ENCODE data around the gene LUC7L3. TPM values are rescaled to one million over a fixed set of nuclear protein-coding genes. Genes with fewer than 3 reads are reported as not detected.

Gene LUC7L3
- total and polyA plus RNA-seq, 2 of the 13 experiments (the other 11 are each of a cell fraction or from before 2014, with no cell fraction given) = 108 to 120 TPM

DNA sequence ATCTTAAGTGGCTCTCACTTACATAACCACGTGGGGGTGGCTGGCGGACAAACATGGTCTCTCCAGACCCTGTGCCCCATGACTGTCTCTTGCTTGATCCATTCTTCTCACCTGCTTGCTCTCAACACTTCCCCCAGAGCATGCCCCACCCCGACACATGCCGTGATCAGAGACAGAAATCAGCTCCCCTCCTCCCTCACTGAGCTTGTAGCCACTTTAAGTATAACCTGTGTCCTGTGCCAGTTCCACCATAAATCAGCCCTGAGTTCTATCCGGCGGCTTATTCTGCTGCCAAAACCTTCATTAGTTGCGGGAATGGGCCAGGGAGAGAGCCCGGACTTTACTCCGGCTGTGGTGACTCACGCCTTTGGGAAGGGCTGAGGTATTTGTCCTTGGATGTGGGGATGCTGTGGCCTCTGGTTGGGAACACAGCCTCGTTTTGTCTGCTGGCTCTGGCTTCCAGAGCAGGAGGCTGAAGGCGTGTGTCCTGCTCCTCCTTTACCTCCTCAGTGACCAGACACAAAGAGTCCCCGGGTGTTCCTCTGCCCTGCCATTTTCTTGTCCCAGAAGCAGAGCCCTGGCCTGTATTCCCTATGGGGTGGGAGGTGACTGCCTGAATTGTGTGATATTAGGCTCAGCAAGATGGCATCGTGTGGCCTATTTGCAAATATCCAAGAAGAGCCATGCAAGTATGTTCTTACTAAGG lies 32.8 kb upstream of the LUC7L3 start (continued):
- TF ChIP-seq HIC2 (CRISPR knock-in tag; IDR thresholded peaks at IDR 0.05; ENCODE audit: low read depth) (no peak; the same call in 1 of the 2 replicates), PITX1 (CRISPR knock-in tag; IDR thresholded peaks at IDR 0.05) (peak; percentile 76), ZNF670 (CRISPR knock-in tag; IDR thresholded peaks at IDR 0.05; ENCODE audit: borderline replicate concordance) (peak; percentile 69; the same call in 1 of the 2 replicates), ZNF143 (CRISPR knock-in tag; IDR thresholded peaks at IDR 0.05) (no peak; the same call in 1 of the 2 replicates), TEAD3 (CRISPR knock-in tag; optimal IDR thresholded peaks at IDR 0.05; ENCODE audit: borderline replicate concordance) (peak; percentile 95), ZNF792 (CRISPR knock-in tag; IDR thresholded peaks at IDR 0.05) (peak; percentile 86), THAP9 (CRISPR knock-in tag; IDR thresholded peaks at IDR 0.05; ENCODE audit: borderline replicate concordance) (no peak), KDM3A (CRISPR knock-in tag; IDR thresholded peaks at IDR 0.05; ENCODE audit: low read depth) (peak; percentile 68; the same call in 1 of the 2 replicates), ZNF17 (CRISPR knock-in tag; IDR thresholded peaks at IDR 0.05) (no peak), ZNF33B (CRISPR knock-in tag; IDR thresholded peaks at IDR 0.05) (no peak; the same call in 1 of the 2 replicates), KDM5B (CRISPR knock-in tag; IDR thresholded peaks at IDR 0.05; ENCODE audit: borderline replicate concordance) (peak; percentile 92), SP4 (CRISPR knock-in tag; IDR thresholded peaks at IDR 0.05) (peak; percentile 20; the same call in 1 of the 2 replicates), KDM1A (CRISPR knock-in tag; IDR thresholded peaks at IDR 0.05) (no peak; the same call in 1 of the 2 replicates), ZNF572 (CRISPR knock-in tag; IDR thresholded peaks at IDR 0.05) (no peak), ZFYVE20 (CRISPR knock-in tag; IDR thresholded peaks at IDR 0.05; ENCODE audit: borderline replicate concordance, low read depth) (no peak), ZNF691 (CRISPR knock-in tag; IDR thresholded peaks at IDR 0.05; ENCODE audit: borderline replicate concordance, low read depth) (peak; percentile 49; the same call in 1 of the 2 replicates), ZNF253 (CRISPR knock-in tag; IDR thresholded peaks at IDR 0.05; ENCODE audit: borderline replicate concordance) (no peak), SMARCC2 (IDR thresholded peaks at IDR 0.05) (peak; percentile 95), ZIK1 (CRISPR knock-in tag; IDR thresholded peaks at IDR 0.05; ENCODE audit: borderline replicate concordance, low read depth) (0 out of 2 replicates have a peak, but pooled peaks have one; percentile 19)
- TF ChIP-seq, protein P1, sequence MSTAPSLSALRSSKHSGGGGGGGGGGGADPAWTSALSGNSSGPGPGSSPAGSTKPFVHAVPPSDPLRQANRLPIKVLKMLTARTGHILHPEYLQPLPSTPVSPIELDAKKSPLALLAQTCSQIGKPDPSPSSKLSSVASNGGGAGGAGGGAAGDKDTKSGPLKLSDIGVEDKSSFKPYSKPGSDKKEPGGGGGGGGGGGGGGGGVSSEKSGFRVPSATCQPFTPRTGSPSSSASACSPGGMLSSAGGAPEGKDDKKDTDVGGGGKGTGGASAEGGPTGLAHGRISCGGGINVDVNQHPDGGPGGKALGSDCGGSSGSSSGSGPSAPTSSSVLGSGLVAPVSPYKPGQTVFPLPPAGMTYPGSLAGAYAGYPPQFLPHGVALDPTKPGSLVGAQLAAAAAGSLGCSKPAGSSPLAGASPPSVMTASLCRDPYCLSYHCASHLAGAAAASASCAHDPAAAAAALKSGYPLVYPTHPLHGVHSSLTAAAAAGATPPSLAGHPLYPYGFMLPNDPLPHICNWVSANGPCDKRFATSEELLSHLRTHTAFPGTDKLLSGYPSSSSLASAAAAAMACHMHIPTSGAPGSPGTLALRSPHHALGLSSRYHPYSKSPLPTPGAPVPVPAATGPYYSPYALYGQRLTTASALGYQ (CRISPR knock-in tag; IDR thresholded peaks at IDR 0.05) = peak; percentile 93; the same call in 1 of the 2 replicates
- TF ChIP-seq, protein P2, sequence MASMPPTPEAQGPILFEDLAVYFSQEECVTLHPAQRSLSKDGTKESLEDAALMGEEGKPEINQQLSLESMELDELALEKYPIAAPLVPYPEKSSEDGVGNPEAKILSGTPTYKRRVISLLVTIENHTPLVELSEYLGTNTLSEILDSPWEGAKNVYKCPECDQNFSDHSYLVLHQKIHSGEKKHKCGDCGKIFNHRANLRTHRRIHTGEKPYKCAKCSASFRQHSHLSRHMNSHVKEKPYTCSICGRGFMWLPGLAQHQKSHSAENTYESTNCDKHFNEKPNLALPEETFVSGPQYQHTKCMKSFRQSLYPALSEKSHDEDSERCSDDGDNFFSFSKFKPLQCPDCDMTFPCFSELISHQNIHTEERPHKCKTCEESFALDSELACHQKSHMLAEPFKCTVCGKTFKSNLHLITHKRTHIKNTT (CRISPR knock-in tag; IDR thresholded peaks at IDR 0.05) = no peak
